Testis (tissue), 2 donors: Measurements from ENCODE around the gene FAM180B.

ENCODE experiments used
- CTCF ChIP-seq, 3 experiments: fragments of 450-650 bp in 2 of 3; fragments of 200-600 bp in 1 of 3; sonication (generic) in 1 of 3; IDR thresholded peaks; one replicate each; pipeline ENCODE4 v1.5.1; 2016 to 2019; ENCODE audit warnings: antibody characterized with exemption in 3 of 3, mild to moderate bottlenecking in 2 of 3, moderate library complexity in 1 of 3
- POLR2A ChIP-seq: fragments of 450-650 bp; IDR thresholded peaks from one replicate; pipeline ENCODE4 v1.6.1; 2017; ENCODE audit warnings: antibody characterized with exemption, mild to moderate bottlenecking, moderate library complexity

GRCh38 chr11:47551086-47551485, 35.4 kb upstream of the FAM180B start:
- TF ChIP-seq CTCF (IDR thresholded peaks at IDR 0.05) (no peak), POLR2A (no peak)
